HFF-Myc (cell line): ENCODE results near the gene APRT.

ENCODE experiments used
- DNase-seq: peaks from one replicate; pipeline ENCODE4 v3.0.0-alpha.2; 2011; ENCODE audit warnings: low read depth; ENCODE audit errors: extremely low read depth
- H3K4me3 ChIP-seq: replicated peaks from 2 replicates; pipeline ENCODE4 v1.5.1; 2011; ENCODE audit warnings: low read depth, mild to moderate bottlenecking, control low read depth, low read length
- TF ChIP-seq, protein P1 (sequence below): IDR thresholded peaks from 2 replicates; pipeline ENCODE4 v1.5.1; 2012; ENCODE audit warnings: mild to moderate bottlenecking, low read depth, low read length, control low read depth; ENCODE audit errors: missing control alignments

APRT gene

DNA sequence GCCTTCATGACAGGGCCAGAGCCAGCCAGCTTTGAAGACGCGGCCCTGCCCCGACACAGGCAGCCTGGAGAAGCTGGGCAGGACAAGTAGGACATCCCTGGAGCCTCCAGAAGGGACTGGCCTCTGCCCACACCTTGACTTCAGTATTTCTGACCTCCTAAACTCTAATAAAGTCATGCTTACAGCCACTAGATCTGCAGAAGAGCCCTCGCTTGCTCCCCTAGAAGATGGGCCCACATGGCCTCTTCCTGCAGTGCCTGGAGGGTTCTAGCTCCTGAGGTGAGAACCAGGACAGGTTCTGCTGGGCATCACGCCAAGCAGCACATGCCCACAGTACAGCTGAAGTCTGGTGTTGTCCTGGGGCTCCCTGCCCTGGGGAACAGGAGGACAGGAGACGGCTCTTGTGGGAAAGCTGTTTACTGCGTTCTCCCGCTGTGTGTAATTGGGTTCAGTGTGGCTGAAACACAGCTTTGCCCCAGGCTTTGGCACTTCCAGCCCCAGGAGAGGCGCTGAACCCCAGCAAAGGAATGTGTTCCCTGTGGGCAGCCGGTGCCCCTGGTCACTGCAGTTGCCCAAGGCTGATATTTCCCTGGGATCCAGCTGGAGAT is 2.6 kb downstream of the APRT start:
- no peak for DNase-seq
- peak overlapping the region; percentile 90 for H3K4me3 ChIP-seq
- TF ChIP-seq, protein P1, sequence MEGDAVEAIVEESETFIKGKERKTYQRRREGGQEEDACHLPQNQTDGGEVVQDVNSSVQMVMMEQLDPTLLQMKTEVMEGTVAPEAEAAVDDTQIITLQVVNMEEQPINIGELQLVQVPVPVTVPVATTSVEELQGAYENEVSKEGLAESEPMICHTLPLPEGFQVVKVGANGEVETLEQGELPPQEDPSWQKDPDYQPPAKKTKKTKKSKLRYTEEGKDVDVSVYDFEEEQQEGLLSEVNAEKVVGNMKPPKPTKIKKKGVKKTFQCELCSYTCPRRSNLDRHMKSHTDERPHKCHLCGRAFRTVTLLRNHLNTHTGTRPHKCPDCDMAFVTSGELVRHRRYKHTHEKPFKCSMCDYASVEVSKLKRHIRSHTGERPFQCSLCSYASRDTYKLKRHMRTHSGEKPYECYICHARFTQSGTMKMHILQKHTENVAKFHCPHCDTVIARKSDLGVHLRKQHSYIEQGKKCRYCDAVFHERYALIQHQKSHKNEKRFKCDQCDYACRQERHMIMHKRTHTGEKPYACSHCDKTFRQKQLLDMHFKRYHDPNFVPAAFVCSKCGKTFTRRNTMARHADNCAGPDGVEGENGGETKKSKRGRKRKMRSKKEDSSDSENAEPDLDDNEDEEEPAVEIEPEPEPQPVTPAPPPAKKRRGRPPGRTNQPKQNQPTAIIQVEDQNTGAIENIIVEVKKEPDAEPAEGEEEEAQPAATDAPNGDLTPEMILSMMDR, result no peak

DNA sequence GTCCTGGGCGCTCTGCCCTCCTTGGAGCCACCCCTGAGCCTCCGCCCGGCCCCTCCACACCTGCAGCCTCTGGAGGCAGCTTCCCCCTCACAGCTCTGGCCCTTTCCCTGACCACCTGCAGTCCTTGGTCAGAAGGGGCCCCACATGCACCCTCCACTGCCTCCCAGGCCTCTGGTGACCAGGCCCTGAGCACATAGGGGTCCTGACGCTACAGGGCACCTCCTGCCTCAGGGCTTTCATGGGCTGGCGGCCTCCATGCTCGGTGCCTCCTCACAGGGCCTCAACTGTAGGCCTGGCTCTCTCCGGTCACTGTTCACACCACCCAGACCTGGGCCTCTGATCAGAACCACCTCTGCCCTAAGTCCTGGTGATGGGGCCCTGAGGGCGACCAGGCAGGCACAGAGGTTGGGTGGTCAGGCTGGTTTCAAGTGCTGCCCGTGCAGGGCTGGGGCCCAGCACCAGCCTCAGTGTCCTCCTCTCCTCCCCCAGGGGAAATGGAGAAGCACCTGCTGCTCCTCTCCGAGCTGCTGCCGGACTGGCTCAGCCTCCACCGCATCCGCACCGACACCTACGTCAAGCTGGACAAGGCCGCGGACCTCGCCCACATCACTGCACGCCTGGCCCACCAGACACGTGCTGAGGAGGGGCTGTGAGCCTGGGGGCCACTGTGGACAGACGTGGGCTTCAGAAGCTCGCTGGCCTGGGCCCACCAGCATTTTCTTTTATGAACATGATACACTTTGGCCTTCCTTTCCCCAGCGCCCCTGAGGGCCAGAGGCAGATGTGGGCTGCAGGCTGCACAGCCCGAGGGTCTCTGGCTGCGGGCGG is 3.9 kb downstream of the APRT start:
- TF ChIP-seq, protein P1, result no peak
- DNase-seq, result no peak
- no peak overlapping the region for H3K4me3 ChIP-seq

DNA sequence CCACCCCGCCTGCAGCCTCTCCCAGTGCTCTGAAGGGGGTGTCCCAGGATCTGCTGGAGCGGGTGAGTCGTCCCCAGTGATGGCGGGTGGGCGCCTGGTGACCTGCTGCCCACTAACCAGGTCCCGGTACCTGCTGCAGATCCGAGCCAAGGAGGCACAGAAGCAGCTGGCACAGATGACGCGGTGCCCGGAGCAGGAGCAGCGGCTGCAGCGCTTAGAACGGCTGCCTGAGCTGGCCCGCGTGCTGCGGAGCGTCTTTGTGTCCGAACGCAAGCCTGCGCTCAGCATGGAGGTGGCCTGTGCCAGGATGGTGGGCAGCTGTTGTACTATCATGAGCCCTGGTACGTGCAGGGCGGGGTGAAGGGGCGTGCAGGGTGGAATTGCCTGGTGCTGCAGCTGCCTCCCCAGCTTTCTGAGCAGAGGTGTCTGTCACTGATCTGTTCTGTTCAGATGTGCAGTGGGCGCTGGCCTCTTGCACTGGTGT is 4.5 kb downstream of the APRT start:
- no peak overlapping the region for H3K4me3 ChIP-seq
- no peak for DNase-seq
- TF ChIP-seq, protein P1, result no peak

DNA sequence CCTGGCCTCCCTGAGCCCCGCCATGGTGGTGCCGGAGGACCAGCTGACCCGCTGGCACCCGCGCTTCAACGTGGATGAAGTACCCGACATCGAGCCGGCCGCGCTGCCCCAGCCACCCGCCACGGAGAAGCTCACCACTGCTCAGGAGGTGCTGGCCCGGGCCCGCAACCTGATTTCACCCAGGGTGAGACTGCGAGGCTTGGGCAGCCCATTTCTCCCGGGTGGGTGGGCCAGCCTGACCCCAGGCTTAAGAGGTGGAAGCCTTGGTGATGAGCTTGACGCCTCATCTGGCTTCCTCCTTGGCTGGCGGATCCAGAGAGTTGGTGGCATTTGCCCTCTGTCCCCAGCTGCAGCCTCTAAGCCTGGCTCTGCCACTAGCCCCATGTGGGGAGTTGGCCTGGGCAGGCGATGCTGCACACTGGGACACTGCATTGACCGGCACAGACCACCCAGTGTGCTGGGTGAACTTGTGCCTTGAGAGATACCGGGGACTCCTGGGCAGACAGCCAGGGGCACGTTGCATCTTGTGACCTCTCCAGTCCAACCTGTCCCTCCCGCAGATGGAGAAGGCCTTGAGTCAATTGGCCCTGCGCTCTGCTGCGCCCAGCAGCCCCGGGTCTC is 5.1 kb downstream of the APRT start:
- DNase-seq, result no peak
- no peak overlapping the region for H3K4me3 ChIP-seq
- TF ChIP-seq, protein P1, result no peak

DNA sequence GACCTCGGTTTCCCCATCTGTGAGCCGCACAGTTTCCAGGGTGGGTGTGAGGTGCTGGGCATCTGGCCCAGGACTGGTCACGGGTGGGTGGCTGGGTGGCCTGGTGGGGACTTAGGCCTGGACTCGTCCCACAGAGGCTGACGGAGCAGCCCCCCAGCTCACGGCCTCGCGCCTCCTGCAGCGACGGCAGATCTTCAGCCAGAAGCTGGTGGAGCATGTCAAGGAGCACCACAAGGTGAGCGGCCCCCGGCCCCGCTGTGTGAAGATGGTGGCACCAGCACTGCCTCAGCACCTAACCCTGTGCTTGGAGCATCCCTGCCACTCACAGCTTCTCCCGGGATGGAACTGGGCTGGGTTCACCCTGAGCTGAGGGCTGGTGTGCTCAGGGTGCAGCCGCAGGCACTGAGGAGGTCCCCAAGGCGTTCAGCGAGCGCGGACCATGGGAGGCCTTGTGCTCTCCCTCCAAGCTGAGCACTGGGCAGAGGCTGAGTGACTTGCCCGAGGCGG is 5.8 kb downstream of the APRT start:
- no peak for DNase-seq
- TF ChIP-seq, protein P1, result no peak
- H3K4me3 ChIP-seq, result peak overlapping the region; percentile 77

DNA sequence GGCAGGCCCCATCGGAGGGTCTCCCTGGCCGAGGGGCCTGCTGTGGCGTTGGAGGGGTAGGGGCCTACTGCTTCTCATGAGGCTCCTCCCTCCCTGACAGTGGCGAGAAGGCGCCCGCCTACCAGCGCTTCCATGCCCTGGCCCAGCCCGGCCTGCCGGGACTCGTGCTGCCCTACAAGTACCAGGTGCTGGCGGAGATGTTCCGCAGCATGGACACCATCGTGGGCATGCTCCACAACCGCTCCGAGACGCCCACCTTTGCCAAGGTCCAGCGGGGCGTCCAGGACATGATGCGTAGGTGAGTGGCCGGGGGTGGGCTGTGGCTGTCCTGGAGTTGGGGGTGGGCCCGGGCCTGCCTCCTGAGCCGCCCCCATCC is 6.4 kb downstream of the APRT start:
- peak overlapping the region; percentile 77 for H3K4me3 ChIP-seq
- no peak for DNase-seq
- TF ChIP-seq, protein P1, result no peak
